ENCODE data around the gene ITPA. TPM values are rescaled to one million over a fixed set of nuclear protein-coding genes. Genes with fewer than 3 reads are reported as not detected.
A peak's percentile ranks its signal among the peaks of the same experiment; 100 is the strongest.

The ITPA gene
- total RNA-seq, 1 donor from 2014 or later, result 43.4 TPM

DNA sequence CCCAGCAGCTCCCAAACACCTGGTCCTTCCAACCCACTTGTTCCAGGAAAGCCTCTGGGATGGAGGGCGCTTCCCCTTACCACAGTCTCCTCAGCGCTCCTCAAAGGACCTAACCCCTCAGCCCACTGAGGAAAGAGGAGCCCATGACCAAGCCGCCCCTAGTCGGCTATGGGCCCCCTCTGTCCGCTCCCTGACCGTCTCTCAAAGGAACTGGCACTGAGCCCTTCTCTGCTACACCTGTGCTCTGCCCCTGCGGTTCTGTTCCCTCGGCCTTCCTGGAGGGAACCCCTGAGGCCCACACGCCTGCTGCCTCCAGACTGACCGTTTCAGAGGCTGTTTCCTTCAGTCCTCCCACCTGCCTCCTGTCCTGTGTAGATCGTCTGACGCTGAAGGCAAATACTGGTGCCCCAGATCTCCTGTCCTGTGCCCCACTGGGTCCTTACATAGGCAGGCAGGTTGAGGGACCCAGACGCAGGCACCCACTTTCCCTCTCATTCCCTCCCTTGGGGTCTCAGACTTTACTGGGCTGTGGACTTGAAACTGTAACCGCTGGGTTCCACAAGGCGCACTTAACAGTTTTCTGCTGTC, 31.6 kb downstream of the ITPA start:
- Mint-ChIP-seq H3K27me3 (ENCODE audit: low read depth) (peaks cover 10% of the 10 kb centered on the region), H3K36me3 (ENCODE audit: low read depth) (no peaks in the 10 kb centered on the region), H3K4me1 (ENCODE audit: low read depth) (peaks cover 22% of the 10 kb centered on the region), H3K4me3 (ENCODE audit: unreplicated experiment) (peak overlapping the region; percentile 59), H3K9me3 (ENCODE audit: low read depth) (no peaks in the 10 kb centered on the region), H3K27ac (ENCODE audit: unreplicated experiment) (no peak overlapping the region)
- DNase-seq (ENCODE audit: low spot score), result no peak
- TF ChIP-seq, protein P1, sequence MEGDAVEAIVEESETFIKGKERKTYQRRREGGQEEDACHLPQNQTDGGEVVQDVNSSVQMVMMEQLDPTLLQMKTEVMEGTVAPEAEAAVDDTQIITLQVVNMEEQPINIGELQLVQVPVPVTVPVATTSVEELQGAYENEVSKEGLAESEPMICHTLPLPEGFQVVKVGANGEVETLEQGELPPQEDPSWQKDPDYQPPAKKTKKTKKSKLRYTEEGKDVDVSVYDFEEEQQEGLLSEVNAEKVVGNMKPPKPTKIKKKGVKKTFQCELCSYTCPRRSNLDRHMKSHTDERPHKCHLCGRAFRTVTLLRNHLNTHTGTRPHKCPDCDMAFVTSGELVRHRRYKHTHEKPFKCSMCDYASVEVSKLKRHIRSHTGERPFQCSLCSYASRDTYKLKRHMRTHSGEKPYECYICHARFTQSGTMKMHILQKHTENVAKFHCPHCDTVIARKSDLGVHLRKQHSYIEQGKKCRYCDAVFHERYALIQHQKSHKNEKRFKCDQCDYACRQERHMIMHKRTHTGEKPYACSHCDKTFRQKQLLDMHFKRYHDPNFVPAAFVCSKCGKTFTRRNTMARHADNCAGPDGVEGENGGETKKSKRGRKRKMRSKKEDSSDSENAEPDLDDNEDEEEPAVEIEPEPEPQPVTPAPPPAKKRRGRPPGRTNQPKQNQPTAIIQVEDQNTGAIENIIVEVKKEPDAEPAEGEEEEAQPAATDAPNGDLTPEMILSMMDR (IDR thresholded peaks at IDR 0.05), result no peak

DNA sequence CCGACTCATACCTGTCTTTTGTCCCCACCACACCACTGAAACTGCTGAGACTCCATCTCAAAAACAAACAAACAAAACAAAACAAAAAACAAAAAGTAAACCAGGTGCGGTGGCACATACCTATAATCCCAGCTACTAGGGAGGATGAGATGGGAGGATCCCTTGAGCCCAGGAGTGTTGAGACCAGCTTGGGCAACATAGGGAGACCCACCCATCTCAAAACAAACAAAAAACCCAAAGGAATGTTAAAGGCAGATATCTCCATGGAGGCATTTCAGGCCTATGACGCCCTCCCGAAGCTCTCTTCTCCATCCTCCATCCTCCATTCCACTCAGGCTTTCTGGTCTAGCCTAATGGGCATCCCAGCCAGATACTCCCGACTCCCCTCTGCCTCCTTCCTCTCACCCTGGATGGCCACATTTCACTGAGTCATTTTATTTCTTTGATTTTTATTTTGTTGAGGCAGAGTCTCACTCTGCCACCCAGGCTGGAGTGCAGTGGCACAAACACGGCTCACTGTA, 32.9 kb downstream of the ITPA start:
- Mint-ChIP-seq H3K4me1 (ENCODE audit: low read depth) (peaks cover 22% of the 10 kb centered on the region), H3K27me3 (ENCODE audit: low read depth) (peaks cover 2% of the 10 kb centered on the region), H3K9me3 (ENCODE audit: low read depth) (no peaks in the 10 kb centered on the region), H3K27ac (ENCODE audit: unreplicated experiment) (no peak overlapping the region), H3K36me3 (ENCODE audit: low read depth) (no peaks in the 10 kb centered on the region), H3K4me3 (ENCODE audit: unreplicated experiment) (no peak overlapping the region)
- TF ChIP-seq, protein P1 (IDR thresholded peaks at IDR 0.05), result no peak
- no peak for DNase-seq (ENCODE audit: low spot score)

DNA sequence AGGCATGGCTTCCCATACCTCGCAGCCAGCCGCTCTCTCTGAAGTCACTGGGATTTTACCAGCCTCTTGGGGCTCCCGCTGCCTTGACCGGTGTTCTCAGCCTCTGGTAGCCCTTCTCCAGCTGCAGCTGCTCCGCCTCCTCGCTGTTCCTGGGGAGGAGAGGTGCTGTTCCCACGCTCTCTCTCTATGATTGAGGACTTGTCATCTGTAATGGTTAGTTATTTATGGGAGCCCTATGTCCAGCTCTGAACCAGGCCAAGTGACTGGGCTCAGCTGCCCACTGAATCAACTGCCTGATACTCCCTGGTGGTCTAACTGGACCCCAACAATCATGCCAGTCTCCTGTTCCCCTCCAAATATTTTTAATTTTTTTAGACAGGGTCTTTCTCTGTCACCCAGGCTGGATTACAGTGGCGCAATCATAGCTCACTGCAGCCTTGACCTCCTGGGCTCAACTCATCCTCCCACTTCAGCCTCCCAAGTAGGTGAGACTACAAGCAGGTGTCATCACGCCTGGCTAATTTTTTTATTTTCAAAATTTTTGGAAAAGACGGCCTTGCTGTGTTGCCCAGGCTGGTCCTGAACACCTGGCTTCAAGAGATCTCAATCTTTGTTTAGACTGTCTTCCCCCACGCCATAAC, 34.5 kb downstream of the ITPA start:
- no peak overlapping the region for H3K27ac Mint-ChIP-seq (ENCODE audit: unreplicated experiment)
- H3K36me3 Mint-ChIP-seq (ENCODE audit: low read depth), result no peaks in the 10 kb centered on the region

DNA sequence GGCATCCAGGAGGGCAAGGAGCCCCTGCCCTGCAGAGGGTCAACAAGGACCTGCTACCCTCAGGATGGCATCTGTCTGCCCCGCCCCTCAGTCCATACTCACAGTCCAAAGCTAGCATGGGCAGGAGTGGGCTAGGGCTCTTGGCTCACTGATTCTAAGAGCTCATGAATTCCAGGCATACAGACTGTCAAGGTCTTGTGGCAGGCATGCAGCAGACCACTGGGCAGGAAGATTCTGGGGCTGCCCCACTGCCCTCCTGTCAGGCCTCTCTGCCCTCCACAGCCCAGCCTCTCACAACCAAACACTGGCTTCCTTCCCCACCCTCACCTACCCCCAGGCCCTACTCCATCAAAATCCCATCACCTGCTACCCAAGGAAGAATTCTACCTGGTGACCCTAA, 35.3 kb downstream of the ITPA start:
- Mint-ChIP-seq H3K27me3 (ENCODE audit: low read depth) (no peaks in the 10 kb centered on the region), H3K27ac (ENCODE audit: unreplicated experiment) (no peak overlapping the region), H3K36me3 (ENCODE audit: low read depth) (no peaks in the 10 kb centered on the region), H3K4me1 (ENCODE audit: low read depth) (peaks cover 21% of the 10 kb centered on the region), H3K9me3 (ENCODE audit: low read depth) (no peaks in the 10 kb centered on the region), H3K4me3 (ENCODE audit: unreplicated experiment) (no peak overlapping the region)
- TF ChIP-seq, protein P1 (IDR thresholded peaks at IDR 0.05), result no peak
- DNase-seq (ENCODE audit: low spot score), result no peak

More for the DNA sequence above, 34.5 kb downstream of the ITPA start:
- TF ChIP-seq, protein P1 (IDR thresholded peaks at IDR 0.05), result no peak
- Mint-ChIP-seq H3K27me3 (ENCODE audit: low read depth) (no peaks in the 10 kb centered on the region), H3K9me3 (ENCODE audit: low read depth) (no peaks in the 10 kb centered on the region), H3K4me3 (ENCODE audit: unreplicated experiment) (no peak overlapping the region), H3K4me1 (ENCODE audit: low read depth) (peaks cover 22% of the 10 kb centered on the region)
- no peak for DNase-seq (ENCODE audit: low spot score)

DNA sequence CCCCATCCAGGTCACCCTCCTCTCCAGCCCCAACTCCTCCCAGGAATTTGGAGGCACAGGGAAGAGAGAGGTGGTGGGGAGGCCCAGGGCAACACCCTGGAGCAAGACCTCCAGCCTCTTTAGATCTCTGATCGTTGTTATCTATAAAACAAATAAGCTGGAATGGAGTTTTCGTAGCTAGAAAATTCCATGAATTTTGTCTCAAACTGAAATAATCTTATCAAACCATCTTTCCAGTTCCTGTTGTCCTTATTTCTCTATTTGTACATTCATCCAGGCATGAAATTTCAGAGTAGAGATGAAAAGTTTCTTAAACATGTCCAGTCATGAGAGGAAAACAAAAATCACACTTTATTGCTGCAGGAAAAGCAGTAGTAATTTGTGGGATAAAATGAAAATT, 35.9 kb downstream of the ITPA start:
- H3K27me3 Mint-ChIP-seq (ENCODE audit: low read depth), result no peaks in the 10 kb centered on the region

More for the DNA sequence above, 35.9 kb downstream of the ITPA start:
- TF ChIP-seq, protein P1 (IDR thresholded peaks at IDR 0.05), result no peak
- Mint-ChIP-seq H3K4me1 (ENCODE audit: low read depth) (peaks cover 15% of the 10 kb centered on the region), H3K9me3 (ENCODE audit: low read depth) (no peaks in the 10 kb centered on the region), H3K4me3 (ENCODE audit: unreplicated experiment) (no peak overlapping the region), H3K27ac (ENCODE audit: unreplicated experiment) (no peak overlapping the region), H3K36me3 (ENCODE audit: low read depth) (no peaks in the 10 kb centered on the region)
- DNase-seq (ENCODE audit: low spot score), result no peak

Measured in chondrocyte (in vitro differentiated cells).